Endodermal cell (in vitro differentiated cells): ENCODE data around the gene DNHD1. TPM values are rescaled to one million over a fixed set of nuclear protein-coding genes. Genes with fewer than 3 reads are reported as not detected.

Experiments
- DNase-seq: peaks from one replicate; pipeline ENCODE4 v3.0.0-alpha.2; 2017
- H3K27ac ChIP-seq: 2 replicates; pipeline ENCODE4 v1.5.1; 2013; ENCODE audit warnings: mild to moderate bottlenecking, low read depth, low read length, moderate library complexity
- H3K27me3 ChIP-seq: 2 replicates; pipeline ENCODE4 v1.6.1; 2013; ENCODE audit warnings: mild to moderate bottlenecking, low read length, moderate library complexity; ENCODE audit not compliant: insufficient read depth, control insufficient read depth, poor library complexity, severe bottlenecking
- H3K36me3 ChIP-seq: 2 replicates; pipeline ENCODE4 v1.7.0; 2013; ENCODE audit warnings: mild to moderate bottlenecking, low read length, moderate library complexity; ENCODE audit not compliant: control insufficient read depth, insufficient read depth
- H3K4me1 ChIP-seq: one replicate; pipeline ENCODE4 v1.7.0; 2013; ENCODE audit warnings: low read length; ENCODE audit not compliant: control insufficient read depth, insufficient read depth
- H3K4me3 ChIP-seq: 2 replicates; pipeline ENCODE4 v1.5.1; 2013; ENCODE audit warnings: mild to moderate bottlenecking, low read length, moderate library complexity
- H3K9ac ChIP-seq: 2 replicates; pipeline ENCODE4 v1.6.1; 2013; ENCODE audit warnings: mild to moderate bottlenecking, low read length, moderate library complexity; ENCODE audit not compliant: poor library complexity, severe bottlenecking; ENCODE audit errors: extremely low read depth
- H3K9me3 ChIP-seq: 2 replicates; pipeline ENCODE4 v1.6.1; 2013; ENCODE audit warnings: mild to moderate bottlenecking, low read length, moderate library complexity; ENCODE audit not compliant: control insufficient read depth
- H3K27ac Mint-ChIP-seq: 2 replicates; pipeline ENCODE4 v1.8.0; 2020; ENCODE audit warnings: mixed read lengths
- H3K27me3 Mint-ChIP-seq: 2 replicates; pipeline ENCODE4 v1.8.0; 2021; ENCODE audit warnings: mild to moderate bottlenecking, mixed read lengths; ENCODE audit not compliant: insufficient read depth
- H3K36me3 Mint-ChIP-seq: 2 replicates; pipeline ENCODE4 v1.8.0; 2020; ENCODE audit warnings: low read depth, mixed read lengths
- H3K4me1 Mint-ChIP-seq: 2 replicates; pipeline ENCODE4 v1.8.0; 2020; ENCODE audit warnings: mixed read lengths
- H3K4me3 Mint-ChIP-seq: 2 replicates; pipeline ENCODE4 v1.8.0; 2020; ENCODE audit warnings: mild to moderate bottlenecking, moderate library complexity, mixed read lengths
- H3K9me3 Mint-ChIP-seq: 2 replicates; pipeline ENCODE4 v1.8.0; 2020; ENCODE audit warnings: mild to moderate bottlenecking, mixed read lengths
- CTCF ChIP-seq: fragments of 200-600 bp; sonication (generic); conservative IDR thresholded peaks from 2 replicates; pipeline ENCODE4 v1.5.0; 2021; ENCODE audit warnings: antibody characterized with exemption, mild to moderate bottlenecking
- WGBS, 2 experiments: methylation state at CpG; one replicate each; pipeline versions ENCODE4 v1.1.5 to v1.1.7; 2013; ENCODE audit warnings: missing lambda C conversion rate in 2 of 2, mixed read lengths in 1 of 2; ENCODE audit not compliant: insufficient coverage in 1 of 2, insufficient read length in 1 of 2; 5-methylcytosine and 5-hydroxymethylcytosine counted together
- total RNA-seq, 2 donors: library from RNA; stranded (reverse); fragmentation: NEBNext Ultra II Directional in 1 of 2; extraction: Animal tissue kit (Norgen Biotek cat#: 25700) in 1 of 2; gene quantifications; 2 replicates in 1 of 2; 3 replicates in 1 of 2; pipeline ENCODE4 v1.2.1, GENCODE V29; 2021

DNHD1 gene
- total RNA-seq, 2 donors from 2014 or later, result 11.0 to 12.2 TPM

DNA sequence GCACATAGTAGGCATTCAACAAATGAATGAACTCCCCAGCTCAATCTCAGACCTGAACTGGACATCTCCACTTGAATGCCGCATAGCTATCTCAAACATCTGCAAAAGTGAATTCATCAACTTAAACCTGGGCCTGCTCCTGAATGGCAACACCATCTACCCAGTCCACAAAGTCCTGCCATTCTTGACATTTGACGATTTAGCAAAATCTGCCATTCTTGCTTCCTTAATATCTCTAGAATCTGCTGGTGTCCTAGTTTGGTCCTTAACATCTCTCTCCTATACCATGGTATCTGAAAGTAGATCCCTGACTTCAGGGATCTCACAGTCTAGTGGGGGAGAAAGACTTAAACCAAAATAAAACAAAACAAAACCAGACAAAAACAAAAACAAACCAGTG, 43.9 kb upstream of the DNHD1 start:
- peaks cover 7% of the 10 kb centered on the region for H3K36me3 Mint-ChIP-seq
- TF ChIP-seq CTCF, result no peak
- WGBS, 2 experiments, result 90 to 92% methylated on average over 2 of the region's 2 CpGs
- Histone ChIP-seq H3K36me3 (peaks cover 45% of the 10 kb centered on the region), H3K9me3 (no peaks in the 10 kb centered on the region), H3K27ac (no peak overlapping the region), H3K27me3 (no peaks in the 10 kb centered on the region), H3K9ac (no peak overlapping the region), H3K4me3 (no peak overlapping the region), H3K4me1 (no peaks in the 10 kb centered on the region)
- no peak for DNase-seq
- no peaks in the 10 kb centered on the region for H3K9me3 Mint-ChIP-seq
- no peak overlapping the region for H3K4me3 Mint-ChIP-seq
- H3K27ac Mint-ChIP-seq, result no peak overlapping the region
- H3K27me3 Mint-ChIP-seq, result no peaks in the 10 kb centered on the region
- no peaks in the 10 kb centered on the region for H3K4me1 Mint-ChIP-seq

DNA sequence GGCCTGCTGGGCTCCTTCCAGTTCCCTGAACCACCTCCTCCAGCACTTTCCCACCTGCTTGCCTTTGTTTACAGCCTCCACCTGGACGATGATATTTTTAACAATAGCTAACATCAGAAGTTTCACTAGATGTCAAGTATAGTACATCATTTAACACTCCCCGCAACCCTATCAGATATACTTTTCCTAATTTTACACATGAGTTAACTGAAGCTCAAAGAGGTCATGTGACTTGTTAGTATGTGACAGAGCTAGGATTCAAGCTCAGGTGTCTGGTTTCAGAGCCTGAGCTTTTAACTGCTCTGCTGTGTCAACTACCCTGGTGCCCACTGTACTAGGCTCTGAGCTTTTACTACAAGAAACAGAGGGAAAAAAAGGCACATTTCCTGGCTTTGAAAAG, 42.0 kb upstream of the DNHD1 start:
- Mint-ChIP-seq H3K4me3 (no peak overlapping the region), H3K27me3 (no peaks in the 10 kb centered on the region), H3K9me3 (no peaks in the 10 kb centered on the region), H3K36me3 (peaks cover 7% of the 10 kb centered on the region), H3K27ac (no peak overlapping the region), H3K4me1 (no peaks in the 10 kb centered on the region)
- no peaks in the 10 kb centered on the region for H3K27me3 ChIP-seq
- TF ChIP-seq CTCF, result no peak
- H3K9me3 ChIP-seq, result no peaks in the 10 kb centered on the region
- DNase-seq, result no peak
- H3K4me3 ChIP-seq, result no peak overlapping the region
- 70 to 83% methylated on average over 1 to 2 of the region's 2 CpGs for WGBS, 2 experiments
- H3K27ac ChIP-seq, result no peak overlapping the region
- H3K36me3 ChIP-seq, result peaks cover 38% of the 10 kb centered on the region
- H3K4me1 ChIP-seq, result no peaks in the 10 kb centered on the region
- no peak overlapping the region for H3K9ac ChIP-seq

GRCh38 chr11:6456361-6457073, 40.6 kb upstream of the DNHD1 start:
- Histone ChIP-seq H3K36me3 (peaks cover 24% of the 10 kb centered on the region), H3K4me1 (no peaks in the 10 kb centered on the region), H3K9ac (no peak overlapping the region), H3K9me3 (no peaks in the 10 kb centered on the region), H3K27me3 (no peaks in the 10 kb centered on the region), H3K27ac (no peak overlapping the region), H3K4me3 (no peak overlapping the region)
- no peak overlapping the region for H3K4me3 Mint-ChIP-seq
- no peak overlapping the region for H3K27ac Mint-ChIP-seq
- no peaks in the 10 kb centered on the region for H3K4me1 Mint-ChIP-seq
- 96% methylated on average over 52 to 56 of the region's 56 CpGs for WGBS, 2 experiments
- H3K27me3 Mint-ChIP-seq, result no peaks in the 10 kb centered on the region
- no peak for DNase-seq
- H3K9me3 Mint-ChIP-seq, result no peaks in the 10 kb centered on the region
- TF ChIP-seq CTCF, result no peak
- peaks cover 7% of the 10 kb centered on the region for H3K36me3 Mint-ChIP-seq
